ENCODE measurements around the gene STAU1. TPM values are rescaled to one million over a fixed set of nuclear protein-coding genes. Genes with fewer than 3 reads are reported as not detected.
"Not testable (repeated sequence)": the region's sequence is repeated elsewhere in the genome, so short reads cannot be mapped to it uniquely, and the experiment has no call there.

The STAU1 gene
- total RNA-seq, 1 donor from 2014 or later = 60.4 TPM

- no peak for ATAC-seq
- DNase-seq = no peak
- intact Hi-C loops (cut with micrococcal nuclease) = no loop called here
These were observed 47.7 kb downstream of the STAU1 start for GRCh38 chr20:49140411-49140810.

DNA sequence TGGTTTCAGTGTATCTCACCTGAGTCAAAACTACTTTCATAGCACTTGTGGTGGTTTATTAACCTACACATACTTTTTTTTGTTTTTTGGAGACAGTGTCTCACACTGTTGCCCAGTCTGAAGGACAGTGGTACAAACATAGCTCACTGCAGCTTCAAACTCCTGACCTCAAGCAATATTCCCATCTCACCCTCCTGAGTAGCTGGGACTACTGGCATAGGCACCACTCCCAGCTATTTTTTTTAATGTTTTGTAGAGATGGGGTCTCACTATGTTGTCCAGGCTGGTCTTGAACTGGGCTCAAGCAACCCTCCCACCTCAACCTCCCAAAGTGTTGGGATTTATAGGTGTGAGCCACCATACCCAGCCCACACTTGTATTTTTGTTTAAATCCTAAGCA, 49.7 kb downstream of the STAU1 start:
- DNase-seq = no peak
- no peak for ATAC-seq
- intact Hi-C loops (cut with micrococcal nuclease) = no loop called here

DNA sequence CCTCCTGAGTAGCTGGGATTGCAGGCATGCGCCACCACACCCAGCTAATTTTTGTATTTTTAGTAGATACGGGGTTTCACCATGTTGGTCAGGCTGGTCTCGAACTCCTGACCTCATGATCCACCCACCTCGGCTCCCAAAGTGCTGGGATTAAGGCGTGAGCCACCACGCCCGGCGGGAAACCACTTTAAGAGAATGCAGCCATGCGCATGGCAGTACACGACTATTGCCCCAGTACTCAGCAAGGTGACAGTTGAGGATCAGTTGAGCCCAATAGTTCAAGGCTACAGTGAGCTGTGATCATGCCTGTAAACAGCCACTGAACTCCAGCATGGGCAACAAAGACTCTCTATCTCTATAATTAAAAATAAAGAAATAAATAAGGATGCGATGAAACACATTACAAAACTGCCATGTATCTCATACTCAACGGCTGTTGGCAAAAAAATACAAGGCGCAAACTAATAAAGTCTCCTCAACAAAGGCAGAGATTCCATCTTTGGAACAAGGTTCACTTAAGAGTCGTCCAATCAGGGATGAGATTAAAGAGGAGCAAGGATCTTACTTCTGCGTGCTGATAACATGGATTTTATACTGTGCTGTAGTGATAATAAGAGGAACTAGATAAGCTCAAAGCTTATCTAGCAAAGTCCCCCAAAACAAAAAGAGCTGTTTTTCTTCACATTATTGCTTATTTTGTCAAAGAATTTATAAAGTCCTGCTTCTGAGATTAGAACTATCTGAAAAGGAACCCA, 51.1 kb downstream of the STAU1 start:
- no peak for DNase-seq
- intact Hi-C loops (cut with micrococcal nuclease) = no loop called here
- no peak for ATAC-seq

- ATAC-seq; intact Hi-C loops (cut with micrococcal nuclease); DNase-seq: not testable (repeated sequence)
These were observed 53.3 kb downstream of the STAU1 start for GRCh38 chr20:49134797-49135196.

- intact Hi-C loops (cut with micrococcal nuclease) = loop anchor here (2.0 kb wide), 1 partner anchor 81 kb away; no protein-coding TSS in a partner anchor
- ATAC-seq (no peak), DNase-seq (no peak)
These were observed 54.6 kb downstream of the STAU1 start for GRCh38 chr20:49133571-49133970.

DNA sequence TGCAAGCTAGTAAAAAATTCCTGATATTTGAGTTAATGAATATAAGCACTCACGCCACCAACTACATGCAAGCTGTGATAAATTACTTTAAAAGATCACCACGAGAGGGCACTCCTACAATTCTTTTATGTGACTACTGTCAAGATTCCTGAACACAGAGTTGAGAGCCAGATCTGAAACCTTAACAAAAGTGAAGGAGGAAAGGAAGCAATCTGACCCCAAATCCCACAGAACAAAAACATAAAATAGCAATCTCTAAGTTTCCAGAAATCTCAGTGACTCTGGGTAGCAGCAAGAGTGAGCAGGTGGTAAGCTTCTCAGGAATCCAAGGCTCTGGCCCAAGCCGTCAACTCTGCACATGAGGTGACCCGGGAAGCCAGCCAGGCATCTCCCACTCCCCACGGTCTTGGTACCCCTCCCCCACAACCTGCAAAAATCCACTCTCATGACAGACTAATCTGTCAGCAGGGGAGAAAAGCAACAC, 55.1 kb downstream of the STAU1 start:
- ATAC-seq (peak; percentile 76), DNase-seq (no peak)
- intact Hi-C loops (cut with micrococcal nuclease) = loop anchor here (2.0 kb wide), 1 partner anchor 82 kb away; no protein-coding TSS in a partner anchor

DNA sequence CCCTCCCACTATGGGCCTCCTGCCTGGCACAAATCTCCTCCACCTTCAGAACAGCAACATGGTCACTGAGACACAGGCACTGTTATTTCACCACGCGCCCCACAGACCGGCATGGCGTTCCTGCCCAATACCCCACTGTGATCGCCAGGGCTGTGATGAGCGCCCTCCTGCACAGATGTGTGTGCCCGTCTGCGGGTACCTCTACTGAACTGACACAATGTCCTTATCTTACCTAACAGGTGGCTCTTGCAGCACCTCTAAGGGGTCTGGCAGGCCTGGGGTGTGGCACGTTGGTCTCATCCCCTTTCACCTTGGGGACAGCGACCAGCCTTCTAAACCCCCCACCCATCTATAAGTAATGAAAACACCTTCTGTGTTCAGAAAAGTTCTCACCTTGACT, 64.2 kb downstream of the STAU1 start:
- no peak for ATAC-seq
- DNase-seq = no peak
- intact Hi-C loops (cut with micrococcal nuclease) = no loop called here

GRCh38 chr20:49122920-49123319, 65.2 kb downstream of the STAU1 start:
- ATAC-seq = no peak
- intact Hi-C loops (cut with micrococcal nuclease) = no loop called here

DNA sequence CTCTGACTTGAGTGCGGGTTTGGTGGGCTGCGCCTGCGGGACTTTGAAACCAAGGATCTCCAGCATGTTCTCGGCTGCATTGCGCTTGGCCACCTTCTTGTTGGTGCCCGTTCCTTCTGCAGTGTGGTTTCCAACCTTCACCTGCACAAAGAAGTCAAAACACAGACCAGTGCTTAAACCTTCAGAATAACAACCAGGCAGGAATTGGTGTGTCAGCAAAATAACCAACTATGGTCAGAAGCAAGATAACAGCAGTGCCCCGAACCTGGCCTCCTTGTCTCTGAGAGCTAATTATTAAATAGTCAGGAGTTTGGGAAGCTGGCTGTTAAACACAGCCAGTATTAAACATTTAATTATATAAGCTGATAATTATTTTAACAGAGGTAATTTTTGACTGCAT, 68.1 kb downstream of the STAU1 start:
- DNase-seq = no peak
- ATAC-seq = no peak
- intact Hi-C loops (cut with micrococcal nuclease) = no loop called here

More at GRCh38 chr20:49122920-49123319, 65.2 kb downstream of the STAU1 start:
- no peak for DNase-seq

DNA sequence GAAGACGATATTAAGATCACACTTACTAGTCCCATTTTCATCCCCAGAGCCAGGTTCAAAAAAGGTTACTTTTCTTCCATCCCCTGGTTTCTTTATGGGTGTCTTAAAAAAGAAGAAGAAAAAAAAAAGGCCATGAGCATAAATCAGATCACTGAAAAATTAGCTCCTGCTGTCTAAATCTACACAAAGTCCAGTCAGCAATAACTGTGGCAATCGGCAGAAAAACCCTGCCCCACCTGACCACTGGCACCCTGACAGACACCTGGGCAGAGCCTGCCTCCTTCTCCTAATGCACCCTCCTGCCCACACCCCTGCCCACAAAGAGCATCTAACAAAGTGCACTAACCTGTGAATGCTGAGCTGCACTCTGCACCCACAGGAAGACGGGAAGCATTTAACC, 69.8 kb downstream of the STAU1 start:
- no peak for DNase-seq
- no peak for ATAC-seq
- intact Hi-C loops (cut with micrococcal nuclease) = no loop called here

GRCh38 chr20:49115564-49115963, 72.6 kb downstream of the STAU1 start:
- DNase-seq (no peak), ATAC-seq (no peak)
- intact Hi-C loops (cut with micrococcal nuclease) = no loop called here

DNA sequence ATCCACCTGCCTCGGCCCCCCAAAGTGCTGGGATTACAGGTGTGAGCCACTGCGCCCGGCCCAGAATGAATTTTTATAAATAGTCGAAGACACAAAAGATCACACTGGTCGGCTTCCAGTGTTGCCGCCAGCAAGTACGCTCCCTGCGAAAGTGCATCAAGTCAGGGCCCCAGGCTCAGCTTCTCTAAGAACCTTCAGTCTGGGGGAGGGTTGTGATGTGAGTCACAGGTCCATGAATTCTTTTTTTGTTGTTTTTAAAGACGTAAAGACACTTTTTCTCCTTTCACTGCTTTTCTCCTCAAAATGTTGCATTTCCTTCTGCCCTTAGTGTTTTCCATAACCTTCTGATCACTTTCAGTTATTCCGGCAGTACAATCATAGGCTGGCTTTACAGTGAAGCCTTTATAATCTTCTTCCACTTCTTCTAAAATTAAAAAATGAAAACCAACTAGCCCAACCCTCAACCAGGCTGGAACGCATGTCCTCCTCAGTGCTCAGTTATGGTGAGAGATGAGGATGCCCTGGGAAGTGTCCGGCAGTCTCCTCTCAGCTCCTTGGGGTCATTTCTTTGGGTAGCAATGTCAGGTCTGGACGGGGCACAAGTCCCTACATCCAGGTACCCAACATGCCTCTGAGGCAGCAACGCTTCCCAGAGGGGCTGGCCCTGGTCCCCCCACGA, 75.4 kb downstream of the STAU1 start:
- intact Hi-C loops (cut with micrococcal nuclease) = no loop called here
- no peak for ATAC-seq
- DNase-seq = no peak

GRCh38 chr20:49110767-49111694, 77.1 kb downstream of the STAU1 start:
- intact Hi-C loops (cut with micrococcal nuclease) = no loop called here
- DNase-seq (no peak), ATAC-seq (no peak)

DNA sequence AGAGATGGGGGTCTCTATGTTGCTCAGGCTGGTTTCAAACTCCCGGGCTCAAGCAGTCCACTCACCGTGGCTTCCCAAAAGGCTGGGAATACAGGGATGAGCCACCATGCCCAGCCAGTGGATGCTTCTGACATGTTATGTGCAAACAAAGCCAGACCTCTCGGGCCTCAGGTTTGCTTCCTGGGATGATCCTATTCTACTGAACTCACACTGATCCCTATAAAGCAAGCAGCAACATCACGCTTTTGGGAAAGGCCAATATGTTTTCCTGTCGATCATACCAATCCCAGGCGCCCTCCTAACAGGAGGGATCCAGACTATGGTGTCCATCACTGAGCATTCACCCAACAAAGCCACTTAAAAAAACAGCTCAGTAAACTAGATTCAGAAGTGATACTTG, 81.8 kb downstream of the STAU1 start:
- ATAC-seq = no peak
- intact Hi-C loops (cut with micrococcal nuclease) = no loop called here

GRCh38 chr20:49104979-49105547, 83.1 kb downstream of the STAU1 start:
- ATAC-seq; intact Hi-C loops (cut with micrococcal nuclease); DNase-seq: not testable (repeated sequence)

More for the DNA sequence above, 81.8 kb downstream of the STAU1 start:
- DNase-seq = no peak

- ATAC-seq (no peak), DNase-seq (no peak)
- intact Hi-C loops (cut with micrococcal nuclease) = no loop called here
These were observed 83.8 kb downstream of the STAU1 start for GRCh38 chr20:49104365-49104648.

DNA sequence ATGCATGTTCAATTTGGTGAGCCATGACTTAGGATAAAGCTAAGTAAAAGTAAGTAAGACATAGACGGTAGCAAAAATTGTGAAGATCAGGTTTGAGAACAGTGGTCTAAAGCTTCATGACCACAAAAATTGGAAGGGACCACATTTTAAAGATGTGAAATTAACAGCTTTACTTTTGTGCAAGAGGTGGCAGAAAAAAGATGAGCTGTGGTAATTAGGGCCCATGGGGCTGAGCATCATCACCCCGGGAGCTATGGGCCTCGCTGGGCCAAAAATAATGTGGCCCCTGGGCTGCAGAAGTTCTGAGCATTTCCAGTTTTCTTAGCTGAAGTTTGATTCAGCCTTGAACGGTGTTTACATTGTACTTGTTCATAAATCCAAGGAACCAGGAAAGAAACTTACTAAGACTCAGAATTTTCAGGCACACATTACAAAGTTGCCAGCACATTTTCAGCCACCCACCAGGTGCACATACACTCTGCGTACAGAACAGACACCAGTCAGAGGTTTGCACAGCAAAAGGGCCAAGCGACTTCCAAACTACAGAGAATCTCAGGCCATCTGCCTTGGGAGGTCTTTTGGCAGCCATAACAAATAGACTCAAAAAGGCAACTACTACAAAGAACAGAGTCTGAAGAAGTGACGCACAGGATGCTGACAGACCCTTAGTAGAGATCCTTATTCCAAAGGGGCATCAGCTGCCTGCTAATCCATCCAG, 84.3 kb downstream of the STAU1 start:
- intact Hi-C loops (cut with micrococcal nuclease) = no loop called here
- DNase-seq (no peak), ATAC-seq (no peak)

- no peak for DNase-seq
- intact Hi-C loops (cut with micrococcal nuclease) = no loop called here
- no peak for ATAC-seq
These were observed 85.1 kb downstream of the STAU1 start for GRCh38 chr20:49103019-49103418.

- ATAC-seq (no peak), DNase-seq (no peak)
- intact Hi-C loops (cut with micrococcal nuclease) = no loop called here
These were observed 87.2 kb downstream of the STAU1 start for GRCh38 chr20:49100972-49101371.

Measured in left ventricle myocardium superior (tissue), 1 donor.